Fibroblast of upper back skin (primary cell): ENCODE data around the gene TSPAN7.

Source experiments
- DNase-seq: peaks from one replicate; pipeline ENCODE4 v3.0.0-alpha.2; 2013

TSPAN7 gene

GRCh38 chrX:38595801-38596200, 34.5 kb downstream of the TSPAN7 start:
- DNase-seq, result no peak

- DNase-seq, result no peak
These were observed 35.6 kb downstream of the TSPAN7 start for GRCh38 chrX:38596939-38597338.

- no peak for DNase-seq
These were observed 38.7 kb downstream of the TSPAN7 start for GRCh38 chrX:38599796-38600755.

GRCh38 chrX:38601866-38602265, 40.5 kb downstream of the TSPAN7 start:
- DNase-seq, result no peak

- DNase-seq, result no peak
These were observed 45.5 kb downstream of the TSPAN7 start for GRCh38 chrX:38606821-38607220.

GRCh38 chrX:38607976-38608375, 46.6 kb downstream of the TSPAN7 start:
- no peak for DNase-seq

- no peak for DNase-seq
These were observed 49.5 kb downstream of the TSPAN7 start for GRCh38 chrX:38610849-38611248.

GRCh38 chrX:38612281-38612680, 50.9 kb downstream of the TSPAN7 start:
- DNase-seq, result no peak

- no peak for DNase-seq
These were observed 53.1 kb downstream of the TSPAN7 start for GRCh38 chrX:38614485-38614884.

GRCh38 chrX:38616904-38617303, 55.6 kb downstream of the TSPAN7 start:
- DNase-seq, result no peak

GRCh38 chrX:38618180-38618579, 56.8 kb downstream of the TSPAN7 start:
- DNase-seq, result no peak

- DNase-seq, result no peak
These were observed 59.3 kb downstream of the TSPAN7 start for GRCh38 chrX:38620623-38621022.

GRCh38 chrX:38626296-38626695, 65.0 kb downstream of the TSPAN7 start:
- no peak for DNase-seq

GRCh38 chrX:38627683-38628082, 66.3 kb downstream of the TSPAN7 start:
- DNase-seq, result peak; percentile 0

GRCh38 chrX:38628587-38628986, 67.2 kb downstream of the TSPAN7 start:
- DNase-seq, result no peak

GRCh38 chrX:38632516-38632915, 71.2 kb downstream of the TSPAN7 start:
- no peak for DNase-seq

GRCh38 chrX:38634665-38635064, 73.3 kb downstream of the TSPAN7 start:
- DNase-seq, result no peak

- no peak for DNase-seq
These were observed 75.8 kb downstream of the TSPAN7 start for GRCh38 chrX:38636949-38637819.

- DNase-seq, result no peak
These were observed 77.7 kb downstream of the TSPAN7 start for GRCh38 chrX:38638952-38639529.

GRCh38 chrX:38639730-38640129, 78.4 kb downstream of the TSPAN7 start:
- no peak for DNase-seq

- DNase-seq, result no peak
These were observed 79.9 kb downstream of the TSPAN7 start for GRCh38 chrX:38641197-38641596.

- DNase-seq, result no peak
These were observed 82.6 kb downstream of the TSPAN7 start for GRCh38 chrX:38643903-38644302.

GRCh38 chrX:38646129-38646528, 84.8 kb downstream of the TSPAN7 start:
- no peak for DNase-seq
